KBM-7 (cell line): ENCODE measurements around the gene SP100.

Experiments used
- DNase-seq: peaks from one replicate; pipeline ENCODE4 v3.0.0-alpha.2; 2015
- in situ Hi-C: fragments of 300-500 bp; cut with MboI; formaldehyde crosslinking; loops from 2 replicates; pipeline ENCODE4 v1.14.3; 2020; ENCODE audit warnings: low sequenced_read_pairs, low pct_unique_long_range_greater_than_20kb, mixed read lengths

Gene SP100

DNA sequence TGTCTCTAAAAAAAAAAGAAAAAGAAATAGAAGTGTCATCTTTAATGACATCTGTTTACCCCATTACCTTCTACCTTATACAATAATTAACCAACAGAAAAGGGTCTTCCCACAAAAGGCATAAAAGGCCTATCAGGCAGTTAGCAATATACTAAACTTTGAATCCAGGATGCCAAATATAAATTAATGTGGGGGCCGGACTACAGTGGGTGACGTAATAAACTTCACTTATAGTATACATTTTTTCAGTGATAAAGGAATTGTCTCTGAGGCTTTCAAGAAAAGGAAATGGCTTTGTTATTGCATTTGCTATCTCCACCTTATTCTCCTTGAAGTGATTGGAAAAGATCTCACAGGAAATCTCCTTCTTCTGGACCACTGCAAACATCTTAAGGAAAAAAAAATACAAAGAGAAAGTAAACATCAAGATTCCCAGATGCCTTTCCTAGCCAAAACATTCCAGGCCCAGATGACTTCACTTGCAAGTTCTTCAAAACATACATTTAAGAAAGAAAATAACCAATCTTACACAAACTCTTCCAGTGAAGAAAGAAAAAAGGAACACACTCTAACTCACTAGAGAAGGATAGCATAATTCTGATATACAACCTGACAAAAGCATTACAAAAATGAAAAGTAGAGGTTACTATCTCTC, 170.5 kb downstream of the SP100 start:
- no peak for DNase-seq
- in situ Hi-C loops: no loop called here

DNA sequence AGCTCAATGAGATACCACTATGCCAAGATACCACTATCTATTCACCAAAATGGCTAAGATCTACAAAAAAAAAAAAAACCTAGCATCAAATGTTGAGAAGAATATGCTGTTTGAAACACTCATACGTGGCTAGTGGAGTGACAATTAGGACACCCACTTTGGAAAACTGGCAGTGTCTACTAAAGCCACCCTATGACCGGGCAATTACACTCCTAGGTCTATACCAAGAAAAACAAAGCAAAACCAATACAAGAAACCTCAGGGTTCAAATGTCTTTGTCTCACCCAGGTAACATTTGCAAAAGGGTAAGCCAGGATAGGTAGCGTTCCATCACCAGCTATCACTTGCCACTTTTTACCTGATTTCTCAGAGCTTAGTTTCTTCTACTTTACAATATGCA, 173.0 kb downstream of the SP100 start:
- in situ Hi-C loops: no loop called here
- DNase-seq: no peak

DNA sequence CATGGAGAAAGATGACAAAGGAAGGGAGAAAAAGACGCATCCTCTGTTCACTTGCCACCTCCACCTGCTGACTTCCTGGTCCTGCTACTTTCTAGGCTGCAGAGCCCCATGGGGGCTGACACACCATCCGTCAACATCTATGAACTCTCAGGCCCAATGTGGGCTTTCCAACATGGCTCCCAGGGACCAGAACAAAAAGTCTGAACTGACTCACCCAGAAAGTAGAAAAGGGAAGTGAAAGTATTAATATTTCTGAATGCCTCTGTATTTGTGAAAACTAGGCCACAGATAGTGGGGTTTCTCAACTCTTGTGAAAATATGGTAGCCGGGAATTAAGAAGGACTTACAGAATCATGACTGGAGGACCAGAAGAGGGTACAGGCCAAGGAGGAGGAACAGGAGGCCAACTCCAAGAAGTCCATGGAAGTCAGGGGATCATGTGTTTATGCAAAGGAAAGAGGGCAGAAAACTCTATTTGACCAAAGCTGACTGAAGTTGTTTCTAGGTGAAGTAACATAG, 173.6 kb downstream of the SP100 start:
- no peak for DNase-seq
- in situ Hi-C loops: no loop called here

DNA sequence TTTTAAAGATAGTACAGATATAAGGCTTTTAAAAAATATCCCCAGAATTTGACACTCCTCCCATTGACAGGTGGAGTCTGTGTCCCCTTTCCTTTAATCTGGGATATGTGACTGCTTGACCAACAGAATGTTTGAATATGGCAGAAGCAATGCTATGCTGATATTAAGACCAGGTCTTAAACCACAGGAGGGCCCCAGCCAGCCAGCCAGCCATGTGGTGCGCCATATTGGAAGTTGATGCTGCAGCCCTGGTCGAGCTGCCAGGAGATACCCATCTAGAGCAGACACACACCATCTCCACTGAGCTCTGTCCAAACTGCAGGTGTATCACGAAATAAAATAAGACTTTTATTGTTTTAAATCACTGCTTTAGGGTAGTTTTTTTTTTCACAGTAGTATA, 174.3 kb downstream of the SP100 start:
- no peak for DNase-seq
- in situ Hi-C loops: no loop called here

DNA sequence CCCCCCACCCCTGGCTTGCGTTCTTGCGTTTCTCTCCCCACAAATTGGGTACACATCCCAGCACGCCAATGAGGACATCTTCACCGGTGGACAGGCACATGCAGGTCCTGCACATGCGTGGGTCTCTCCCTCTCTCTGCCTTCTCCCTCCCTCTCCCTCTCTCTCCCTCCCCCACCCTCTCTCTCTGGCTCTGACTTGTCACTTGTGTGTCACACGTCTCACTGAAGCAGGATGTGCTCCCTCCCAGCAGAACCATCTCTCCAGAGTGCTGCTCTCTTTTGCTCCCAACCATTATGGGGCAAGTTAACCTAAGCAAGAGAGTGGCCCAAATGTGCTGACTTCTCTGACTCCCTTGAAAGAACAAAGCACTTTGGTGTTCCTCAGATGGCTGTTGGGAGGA, 175.8 kb downstream of the SP100 start:
- in situ Hi-C loops: no loop called here
- no peak for DNase-seq

DNA sequence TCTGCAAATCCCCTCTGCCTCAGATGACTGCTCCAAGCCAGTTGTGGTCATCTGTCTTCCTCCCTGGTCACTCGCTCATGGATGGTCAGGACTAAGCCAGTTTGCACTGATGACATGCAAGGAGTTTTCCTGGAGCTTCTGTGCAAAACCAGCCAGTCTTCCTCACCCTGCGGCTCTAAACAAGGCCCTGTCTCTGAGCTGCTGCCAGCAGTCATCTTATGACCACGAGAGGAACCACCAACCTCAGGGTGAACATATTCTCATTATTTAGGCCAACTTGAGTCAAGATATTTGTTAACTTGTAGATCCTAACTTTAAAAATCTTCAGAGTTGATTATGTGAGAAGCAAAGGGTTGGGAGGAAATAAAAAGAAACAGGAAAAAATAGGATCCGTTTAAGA, 176.8 kb downstream of the SP100 start:
- DNase-seq: no peak
- in situ Hi-C loops: no loop called here
